GM21526 (cell line): ENCODE results near the gene RAB40A.
"Not testable (repeated sequence)": the region's sequence is repeated elsewhere in the genome, so short reads cannot be mapped to it uniquely, and the experiment has no call there.

Experiments
- ATAC-seq: cut with Tn5 transposase; IDR thresholded peaks from one replicate; pipeline ENCODE4 v1.9.1; 2021; ENCODE audit warnings: moderate library complexity; ENCODE audit not compliant: unreplicated experiment, low FRiP score

Gene RAB40A

GRCh38 chrX:103464774-103465117 is 54.5 kb downstream of the RAB40A start:
- ATAC-seq, result peak; percentile 94

GRCh38 chrX:103464072-103464773 is 55.1 kb downstream of the RAB40A start:
- ATAC-seq, result peak; percentile 76

GRCh38 chrX:103461156-103461555 is 58.1 kb downstream of the RAB40A start:
- no peak for ATAC-seq

- ATAC-seq, result not testable (repeated sequence)
Observed at GRCh38 chrX:103460001-103460755, 59.1 kb downstream of the RAB40A start.

GRCh38 chrX:103453655-103454054 is 65.6 kb downstream of the RAB40A start:
- ATAC-seq, result no peak
